Measurements from ENCODE around the gene CAMSAP1. TPM values are rescaled to one million over a fixed set of nuclear protein-coding genes. Genes with fewer than 3 reads are reported as not detected.

Gene CAMSAP1
- total and polyA plus RNA-seq, 3 donors from 2014 or later = 44.1 to 102 (median 93.7) TPM

GRCh38 chr9:135851748-135852147 lies 55.6 kb downstream of the CAMSAP1 start:
- Histone ChIP-seq H3K4me1 (no peaks in the 10 kb centered on the region), H3K9me3 (no peaks in the 10 kb centered on the region), H3K27ac (no peak overlapping the region), H3K4me3 (no peak overlapping the region), H3K36me3 (ENCODE audit: low read depth, missing control alignments) (no peaks in the 10 kb centered on the region), H3K27me3 (no peaks in the 10 kb centered on the region)
- 94 to 95% methylated on average over 16 of the region's 16 CpGs for WGBS, 2 donors
- DNase-seq = no peak
- TF ChIP-seq POLR2A (IDR thresholded peaks at IDR 0.05) = no peak
- no peak for TF ChIP-seq CTCF (IDR thresholded peaks at IDR 0.05)
- intact Hi-C loops (cut with DNase I; ENCODE audit: low total_unique reads) = no loop called here

- Histone ChIP-seq H3K4me3 (no peak overlapping the region), H3K27ac (no peak overlapping the region), H3K27me3 (no peaks in the 10 kb centered on the region), H3K4me1 (no peaks in the 10 kb centered on the region), H3K9me3 (no peaks in the 10 kb centered on the region), H3K36me3 (ENCODE audit: low read depth, missing control alignments) (no peaks in the 10 kb centered on the region)
- WGBS, 2 donors = 81 to 85% methylated on average over 8 of the region's 8 CpGs
- DNase-seq = no peak
- no peak for TF ChIP-seq CTCF (IDR thresholded peaks at IDR 0.05)
- TF ChIP-seq POLR2A (IDR thresholded peaks at IDR 0.05) = no peak
- intact Hi-C loops (cut with DNase I; ENCODE audit: low total_unique reads) = no loop called here
These were observed 56.6 kb downstream of the CAMSAP1 start for GRCh38 chr9:135850737-135851136.

- no peak for TF ChIP-seq POLR2A (IDR thresholded peaks at IDR 0.05)
- no peak for TF ChIP-seq CTCF (IDR thresholded peaks at IDR 0.05)
- Histone ChIP-seq H3K4me3 (no peak overlapping the region), H3K4me1 (no peaks in the 10 kb centered on the region), H3K27me3 (no peaks in the 10 kb centered on the region), H3K9me3 (no peaks in the 10 kb centered on the region), H3K36me3 (ENCODE audit: low read depth, missing control alignments) (no peaks in the 10 kb centered on the region), H3K27ac (no peak overlapping the region)
- 88 to 90% methylated on average over 8 of the region's 8 CpGs for WGBS, 2 donors
- intact Hi-C loops (cut with DNase I; ENCODE audit: low total_unique reads) = no loop called here
- DNase-seq = no peak
These were observed 58.2 kb downstream of the CAMSAP1 start for GRCh38 chr9:135849181-135849580.

- no peak for DNase-seq
- no peaks in the 10 kb centered on the region for H3K36me3 ChIP-seq (ENCODE audit: low read depth, missing control alignments)
- no peaks in the 10 kb centered on the region for H3K27me3 ChIP-seq
- WGBS, 2 donors = 70 to 75% methylated on average over 12 to 13 of the region's 13 CpGs
- TF ChIP-seq CTCF (IDR thresholded peaks at IDR 0.05) (no peak), POLR2A (IDR thresholded peaks at IDR 0.05) (no peak)
- intact Hi-C loops (cut with DNase I; ENCODE audit: low total_unique reads) = no loop called here
- no peaks in the 10 kb centered on the region for H3K4me1 ChIP-seq
- no peak overlapping the region for H3K4me3 ChIP-seq
- H3K27ac ChIP-seq = no peak overlapping the region
- no peaks in the 10 kb centered on the region for H3K9me3 ChIP-seq
These were observed 58.9 kb downstream of the CAMSAP1 start for GRCh38 chr9:135848341-135849047.

- H3K4me1 ChIP-seq = no peaks in the 10 kb centered on the region
- no peak for DNase-seq
- H3K4me3 ChIP-seq = no peak overlapping the region
- no peaks in the 10 kb centered on the region for H3K27me3 ChIP-seq
- H3K9me3 ChIP-seq = no peaks in the 10 kb centered on the region
- TF ChIP-seq POLR2A (IDR thresholded peaks at IDR 0.05) (no peak), CTCF (IDR thresholded peaks at IDR 0.05) (no peak)
- no peaks in the 10 kb centered on the region for H3K36me3 ChIP-seq (ENCODE audit: low read depth, missing control alignments)
- intact Hi-C loops (cut with DNase I; ENCODE audit: low total_unique reads) = no loop called here
- 19 to 36% methylated on average over 1 of the region's 1 CpG for WGBS, 2 donors
- H3K27ac ChIP-seq = no peak overlapping the region
These were observed 59.5 kb downstream of the CAMSAP1 start for GRCh38 chr9:135847833-135848232.
